Measurements from ENCODE around the gene FLRT1.
"Not testable (repeated sequence)": the region's sequence is repeated elsewhere in the genome, so short reads cannot be mapped to it uniquely, and the experiment has no call there.

Gene FLRT1

GRCh38 chr11:64045700-64046099, 10.0 kb downstream of the FLRT1 start:
- no peak for DNase-seq (ENCODE audit: low spot score)

DNA sequence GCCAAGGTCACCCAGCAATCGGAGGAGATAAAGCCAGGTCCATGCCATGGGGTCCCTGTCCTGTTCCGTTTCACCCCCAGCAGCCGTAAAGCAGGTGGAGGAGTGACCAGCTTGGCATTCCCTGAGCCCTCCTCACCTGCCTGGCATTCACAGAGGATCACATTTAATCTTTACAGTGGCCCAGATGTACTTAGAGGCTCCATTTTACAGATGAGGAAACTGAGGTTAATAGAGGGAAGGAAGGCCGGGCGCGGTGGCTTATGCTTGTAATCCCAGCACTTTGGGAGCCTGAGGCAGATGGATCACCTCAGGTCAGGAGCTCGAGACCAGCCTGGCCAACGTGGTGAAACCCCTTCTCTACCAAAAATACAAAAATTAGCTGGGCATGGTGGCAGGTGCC, 11.6 kb downstream of the FLRT1 start:
- not testable (repeated sequence) for DNase-seq (ENCODE audit: low spot score)

- DNase-seq (ENCODE audit: low spot score), result no peak
These were observed 12.5 kb downstream of the FLRT1 start for GRCh38 chr11:64048042-64048854.

- DNase-seq (ENCODE audit: low spot score), result no peak
These were observed 13.8 kb downstream of the FLRT1 start for GRCh38 chr11:64049509-64049908.

- no peak for DNase-seq (ENCODE audit: low spot score)
These were observed 15.6 kb downstream of the FLRT1 start for GRCh38 chr11:64051297-64051696.

DNA sequence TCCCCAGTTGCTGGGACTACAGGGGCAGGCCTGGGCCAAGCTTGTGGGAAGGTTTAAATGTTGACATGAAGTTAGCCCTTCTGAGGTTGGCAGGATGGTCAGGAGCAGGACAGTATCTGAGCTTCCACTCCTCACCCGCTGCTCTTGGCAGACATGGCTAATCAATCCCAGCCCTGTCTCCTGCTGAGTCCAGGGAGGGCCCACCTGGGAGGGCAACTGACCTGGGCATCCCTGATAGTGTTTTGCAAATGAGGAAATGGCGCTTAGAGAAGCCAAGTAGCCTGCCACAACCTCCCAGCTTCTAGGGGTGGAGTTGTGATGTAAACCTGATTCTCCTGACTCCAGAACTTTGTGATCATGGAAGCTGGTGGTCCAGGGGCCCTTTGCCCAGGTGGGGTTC, 16.7 kb downstream of the FLRT1 start:
- DNase-seq (ENCODE audit: low spot score), result no peak

GRCh38 chr11:64052938-64053622, 17.3 kb downstream of the FLRT1 start:
- DNase-seq (ENCODE audit: low spot score), result no peak

- no peak for DNase-seq (ENCODE audit: low spot score)
These were observed 18.0 kb downstream of the FLRT1 start for GRCh38 chr11:64053699-64054098.

DNA sequence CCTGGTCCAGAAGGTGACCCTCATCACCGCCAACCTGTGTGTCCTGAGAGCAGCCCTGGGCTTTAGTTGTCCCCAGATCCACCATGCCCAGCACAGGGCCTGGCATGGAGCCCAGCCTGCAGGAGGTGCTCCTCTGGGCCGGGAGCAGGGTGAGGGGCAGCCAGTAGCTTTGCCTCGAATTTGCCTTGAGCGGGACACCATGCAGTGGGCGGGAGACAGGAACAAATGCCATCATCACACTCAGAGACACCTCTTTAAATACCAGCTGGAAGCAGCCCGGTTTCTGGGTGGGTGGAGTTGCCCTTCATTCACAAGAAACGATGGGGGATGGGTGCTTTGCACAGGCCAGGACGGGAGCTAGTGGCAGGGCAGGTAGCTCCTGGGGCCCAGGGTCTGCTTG, 19.3 kb downstream of the FLRT1 start:
- no peak for DNase-seq (ENCODE audit: low spot score)

DNA sequence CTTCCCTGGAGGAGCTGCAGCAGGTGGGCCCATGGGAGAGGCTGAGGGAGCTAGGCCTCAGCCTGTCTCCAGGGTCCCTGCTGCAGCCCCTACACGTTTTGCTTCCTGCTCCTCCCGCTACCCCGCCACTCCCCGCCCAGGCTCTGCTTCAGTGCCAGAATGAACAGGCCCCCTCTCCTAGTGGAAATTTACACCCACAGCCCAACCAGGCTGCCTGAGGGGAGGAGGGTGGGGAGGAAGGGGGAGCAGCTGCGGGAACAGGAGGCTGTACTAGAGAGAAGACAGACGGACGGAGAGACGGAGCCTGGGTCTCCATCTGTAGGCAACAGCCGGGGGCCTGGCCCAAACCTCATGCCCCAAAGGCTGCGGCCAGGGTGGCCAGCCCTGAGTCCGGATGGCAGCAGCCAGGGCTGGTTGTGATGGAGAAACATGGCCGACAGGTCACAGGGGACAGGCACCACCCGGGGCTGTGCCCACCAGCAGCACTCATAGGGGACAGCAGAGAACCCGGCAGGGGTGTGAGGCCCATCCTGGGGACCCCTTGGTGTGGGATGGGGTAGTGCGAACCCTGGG, 20.6 kb downstream of the FLRT1 start:
- no peak for DNase-seq (ENCODE audit: low spot score)

DNA sequence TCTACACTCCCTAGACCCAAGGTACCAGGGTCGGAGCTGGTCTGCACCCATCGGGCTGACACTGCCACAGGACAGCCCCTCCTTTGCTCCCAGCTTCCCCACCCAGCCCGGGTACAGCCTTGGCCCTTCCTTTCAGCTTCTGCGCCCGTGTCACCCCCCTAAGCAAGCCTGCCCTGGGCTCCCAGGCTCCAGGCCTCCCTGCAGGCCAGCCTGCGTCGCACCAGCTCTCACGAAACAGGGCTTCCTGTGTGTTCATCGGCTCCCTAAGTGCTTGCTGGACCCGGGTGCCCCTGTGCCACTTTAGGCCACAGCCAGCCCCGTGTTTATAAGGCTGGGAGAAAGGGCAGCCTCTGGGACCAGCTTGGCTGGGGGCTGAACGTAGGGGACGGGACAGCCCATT, 21.1 kb downstream of the FLRT1 start:
- no peak for DNase-seq (ENCODE audit: low spot score)

DNA sequence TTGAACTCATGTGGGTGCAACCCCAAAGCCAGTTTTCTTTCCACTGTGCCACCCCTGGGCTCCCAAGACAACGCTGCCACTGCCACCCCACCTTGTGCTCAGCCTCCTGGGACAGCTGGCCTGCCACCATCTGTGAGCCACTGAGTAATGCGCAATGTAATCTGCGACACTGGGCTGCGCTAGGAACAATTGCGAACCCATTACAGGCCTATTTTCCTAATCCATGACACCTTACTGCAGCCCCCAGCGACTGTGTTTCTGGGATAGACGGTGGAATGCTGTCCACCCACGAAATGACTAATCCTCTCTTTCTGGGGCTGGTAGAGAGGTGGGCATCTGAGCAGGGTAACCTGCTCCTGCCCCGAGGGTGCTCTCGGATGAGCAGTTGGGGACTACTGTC, 22.2 kb downstream of the FLRT1 start:
- DNase-seq (ENCODE audit: low spot score), result no peak

DNA sequence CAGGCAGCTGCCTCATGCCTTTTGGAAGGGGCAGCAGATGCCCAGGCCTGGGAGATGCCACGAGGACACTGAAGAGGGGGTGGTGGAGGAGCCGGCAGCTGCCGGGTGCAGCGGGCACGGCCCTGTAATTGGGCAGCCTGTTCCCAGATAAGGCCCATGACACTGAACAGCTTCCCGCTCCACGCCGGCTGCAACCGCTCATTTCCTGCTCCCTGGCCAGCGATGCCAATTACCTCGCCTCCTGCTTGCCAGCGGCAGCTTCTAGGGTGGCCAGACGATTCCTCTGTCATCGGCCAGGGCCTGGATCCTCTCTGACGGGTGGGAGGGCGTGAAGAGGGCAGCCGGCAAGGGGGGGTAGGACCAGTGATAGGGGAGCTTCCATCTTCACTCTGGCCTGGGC, 22.8 kb downstream of the FLRT1 start:
- no peak for DNase-seq (ENCODE audit: low spot score)

DNA sequence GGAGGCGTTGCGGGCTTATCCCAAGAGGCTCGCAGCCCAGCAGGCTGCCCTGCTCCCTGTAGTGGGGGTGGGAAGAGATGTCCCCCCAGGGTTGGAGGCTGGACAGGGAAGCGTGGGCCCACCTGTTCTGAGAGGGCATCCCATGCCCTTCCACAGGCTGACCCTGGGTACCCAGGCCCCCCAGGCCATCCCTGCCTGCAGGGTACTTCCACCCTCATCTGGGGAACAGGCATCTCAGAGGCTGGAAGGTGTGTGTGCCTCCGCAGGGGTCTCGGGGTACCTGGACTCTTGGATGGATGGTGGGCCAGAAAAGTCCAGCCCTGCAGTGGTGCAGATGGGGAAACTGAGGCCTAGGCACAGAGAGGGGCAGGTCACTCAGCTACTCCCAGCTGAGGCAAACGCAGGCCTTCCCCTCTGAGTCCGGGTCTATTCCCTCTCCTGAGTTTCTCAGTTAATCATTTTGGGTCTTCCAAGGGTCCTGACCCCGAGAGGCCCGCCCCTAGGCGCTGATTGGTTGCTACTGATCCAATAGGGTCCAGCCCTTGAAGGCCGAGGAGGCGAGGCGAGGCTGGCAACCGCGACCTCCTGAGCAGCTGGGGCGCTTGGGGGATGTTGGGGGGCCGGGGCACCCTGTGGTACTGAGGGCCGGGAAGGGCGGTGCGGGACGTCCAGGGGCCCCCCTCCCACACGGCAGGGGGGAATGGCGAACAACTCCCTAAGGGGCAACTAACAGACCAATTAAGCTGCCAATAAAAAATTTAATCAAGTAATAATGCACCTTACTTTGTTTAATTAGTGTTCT, 23.8 kb downstream of the FLRT1 start:
- no peak for DNase-seq (ENCODE audit: low spot score)

- no peak for DNase-seq (ENCODE audit: low spot score)
These were observed 24.6 kb downstream of the FLRT1 start for GRCh38 chr11:64060263-64060860.

DNA sequence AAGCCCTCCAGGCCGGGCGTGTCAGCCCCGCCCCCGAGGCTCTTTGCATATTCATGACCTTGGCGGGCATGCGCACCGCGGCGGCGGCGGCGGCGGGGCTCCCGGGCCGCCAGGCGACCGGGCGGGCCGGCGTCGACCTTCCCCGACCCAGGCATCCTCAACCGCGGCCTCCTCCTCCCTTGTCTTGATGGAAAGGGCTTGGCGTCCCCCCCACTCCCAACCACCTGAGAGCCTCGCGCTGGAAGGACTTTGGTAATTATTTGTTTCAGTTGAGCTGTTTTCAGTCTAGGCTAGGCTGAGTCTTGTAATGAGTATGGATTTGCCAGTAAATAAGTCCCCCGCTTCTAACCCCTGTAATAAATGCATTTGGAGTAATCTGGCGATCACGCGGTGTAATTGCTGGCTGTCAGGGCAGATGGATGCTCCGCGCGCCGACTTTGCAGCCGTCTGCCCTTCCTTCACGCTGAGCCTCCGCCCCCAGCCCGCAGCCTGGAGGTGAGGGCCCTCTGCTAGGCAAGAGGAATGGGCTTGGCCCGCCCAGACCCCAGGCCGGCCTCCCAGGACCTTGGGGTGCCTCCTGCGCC, 25.2 kb downstream of the FLRT1 start:
- peak; percentile 91 for DNase-seq (ENCODE audit: low spot score)

GRCh38 chr11:64062185-64063039, 26.7 kb downstream of the FLRT1 start:
- DNase-seq (ENCODE audit: low spot score), result no peak

GRCh38 chr11:64063777-64064176, 28.0 kb downstream of the FLRT1 start:
- no peak for DNase-seq (ENCODE audit: low spot score)

DNA sequence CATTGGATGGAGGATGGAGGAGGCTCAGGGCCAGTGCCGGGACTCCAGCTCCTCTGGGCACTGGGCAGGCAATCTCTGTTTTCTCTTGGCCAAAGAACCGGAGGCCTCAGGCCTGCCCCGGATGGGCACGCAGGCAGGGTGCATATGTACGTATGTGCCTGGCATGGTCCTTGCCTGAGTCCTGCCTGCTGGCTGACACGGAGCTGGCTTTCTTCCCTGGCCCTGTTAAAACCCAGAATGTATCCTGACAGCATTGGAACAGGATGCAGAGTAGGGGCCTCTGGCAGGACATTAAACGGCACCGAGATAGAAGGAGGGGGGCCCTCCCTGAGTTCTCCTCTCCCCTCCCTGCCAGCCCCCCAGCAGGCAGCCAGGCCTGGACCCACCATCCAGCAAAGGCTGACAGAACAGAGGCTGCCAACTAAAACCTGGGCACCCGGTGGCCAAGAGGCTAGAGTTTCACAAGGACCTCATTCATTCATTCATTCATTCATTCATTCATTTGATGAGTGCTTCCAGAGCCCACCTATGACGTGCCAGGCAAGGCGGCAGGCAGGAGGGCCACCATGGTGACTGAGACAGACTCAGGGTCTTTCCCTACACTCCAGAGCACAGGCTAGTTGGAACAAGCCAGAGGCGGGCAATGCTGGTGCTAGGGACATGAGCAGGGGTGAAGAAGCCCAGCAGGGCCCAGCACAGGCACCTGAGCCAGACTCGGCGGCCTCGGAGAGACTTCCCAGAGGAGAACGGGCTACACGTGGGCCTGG, 28.8 kb downstream of the FLRT1 start:
- no peak for DNase-seq (ENCODE audit: low spot score)

GRCh38 chr11:64065141-64065465, 29.4 kb downstream of the FLRT1 start:
- DNase-seq (ENCODE audit: low spot score), result no peak
